RWPE1 (cell line): ENCODE data around the gene DNMBP.
"Not testable (repeated sequence)": the region's sequence is repeated elsewhere in the genome, so short reads cannot be mapped to it uniquely, and the experiment has no call there.

Experiments
- CTCF ChIA-PET: fragments of 350-600 bp; sonication (Branson Sonifier 250); formaldehyde crosslinking; extraction: SDS; loops from one replicate; lab custom pipeline; 2021; lab: Yijun Ruan, JAX
- POLR2A ChIA-PET: fragments of 400-600 bp; formaldehyde crosslinking; extraction: SDS; loops from one replicate; lab custom pipeline; 2020; ENCODE audit warnings: antibody characterized with exemption; ENCODE audit not compliant: low non-redundant PET; lab: Yijun Ruan, JAX
- DNase-seq: peaks from one replicate; pipeline ENCODE4 v3.0.0; 2012; ENCODE audit warnings: low spot score
- H3K27ac ChIP-seq: fragments of 450-650 bp; 2 replicates; pipeline ENCODE4 v1.5.1; 2017
- TF ChIP-seq, protein P1 (sequence below): fragments of 450-650 bp; conservative IDR thresholded peaks from 2 replicates; pipeline ENCODE4 v1.5.1; 2017; ENCODE audit warnings: low read depth, mild to moderate bottlenecking

The DNMBP gene

DNA sequence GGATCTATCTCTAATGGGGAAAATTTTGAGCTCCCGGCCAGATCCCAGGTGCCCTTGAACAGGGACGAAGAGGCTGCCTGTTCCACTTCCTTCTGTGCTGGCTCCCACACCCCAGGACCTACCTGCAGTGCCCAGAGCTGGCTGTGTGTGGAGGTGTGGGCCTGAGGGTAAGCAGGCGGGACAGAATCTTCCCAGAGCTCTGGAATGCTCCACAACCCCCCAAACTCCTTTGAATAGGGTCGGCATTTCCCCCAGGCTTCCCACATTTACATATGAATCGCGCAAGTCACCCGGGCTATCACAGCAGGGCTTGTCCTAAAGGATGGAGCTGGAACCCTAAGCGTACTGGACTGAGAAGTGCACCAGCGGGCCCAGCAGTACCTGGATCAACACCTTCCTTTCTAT is 95.9 kb downstream of the DNMBP start:
- CTCF ChIA-PET, result interaction anchor here (0.6 to 1.4 kb wide), 3 partner anchors 17 to 132 kb away, joined by 3 to 8 read pairs (median 3); no protein-coding TSS in a partner anchor
- TF ChIP-seq, protein P1, sequence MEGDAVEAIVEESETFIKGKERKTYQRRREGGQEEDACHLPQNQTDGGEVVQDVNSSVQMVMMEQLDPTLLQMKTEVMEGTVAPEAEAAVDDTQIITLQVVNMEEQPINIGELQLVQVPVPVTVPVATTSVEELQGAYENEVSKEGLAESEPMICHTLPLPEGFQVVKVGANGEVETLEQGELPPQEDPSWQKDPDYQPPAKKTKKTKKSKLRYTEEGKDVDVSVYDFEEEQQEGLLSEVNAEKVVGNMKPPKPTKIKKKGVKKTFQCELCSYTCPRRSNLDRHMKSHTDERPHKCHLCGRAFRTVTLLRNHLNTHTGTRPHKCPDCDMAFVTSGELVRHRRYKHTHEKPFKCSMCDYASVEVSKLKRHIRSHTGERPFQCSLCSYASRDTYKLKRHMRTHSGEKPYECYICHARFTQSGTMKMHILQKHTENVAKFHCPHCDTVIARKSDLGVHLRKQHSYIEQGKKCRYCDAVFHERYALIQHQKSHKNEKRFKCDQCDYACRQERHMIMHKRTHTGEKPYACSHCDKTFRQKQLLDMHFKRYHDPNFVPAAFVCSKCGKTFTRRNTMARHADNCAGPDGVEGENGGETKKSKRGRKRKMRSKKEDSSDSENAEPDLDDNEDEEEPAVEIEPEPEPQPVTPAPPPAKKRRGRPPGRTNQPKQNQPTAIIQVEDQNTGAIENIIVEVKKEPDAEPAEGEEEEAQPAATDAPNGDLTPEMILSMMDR, result no peak
- DNase-seq, result no peak
- POLR2A ChIA-PET, result no interaction called here
- peak overlapping the region; percentile 27; the same call in 1 of the 2 replicates for H3K27ac ChIP-seq

DNA sequence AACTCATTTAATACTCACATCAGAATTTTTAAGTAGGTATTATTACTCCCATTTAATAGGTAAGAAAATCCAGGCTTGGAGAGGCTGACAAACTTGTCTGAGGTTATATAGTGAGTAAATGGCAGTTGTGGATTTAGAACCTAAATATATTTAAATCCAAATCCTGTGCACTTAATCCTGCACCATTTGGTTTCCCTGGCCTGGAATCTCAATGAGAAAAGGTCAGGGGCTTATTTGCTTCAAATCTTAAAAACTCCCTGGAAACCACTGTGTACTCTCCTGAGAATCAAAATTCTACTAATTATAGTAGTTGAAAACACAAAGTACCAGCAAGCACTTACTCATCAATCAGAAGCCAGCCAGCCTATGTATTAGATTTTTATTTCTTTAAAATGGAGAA is 97.7 kb downstream of the DNMBP start:
- no peak for DNase-seq
- ChIA-PET CTCF (interaction anchor here (0.7 kb wide), 1 partner anchor 12 kb away, joined by 3 read pairs; no protein-coding TSS in a partner anchor), POLR2A (no interaction called here)
- TF ChIP-seq, protein P1, result no peak
- no peak overlapping the region for H3K27ac ChIP-seq

DNA sequence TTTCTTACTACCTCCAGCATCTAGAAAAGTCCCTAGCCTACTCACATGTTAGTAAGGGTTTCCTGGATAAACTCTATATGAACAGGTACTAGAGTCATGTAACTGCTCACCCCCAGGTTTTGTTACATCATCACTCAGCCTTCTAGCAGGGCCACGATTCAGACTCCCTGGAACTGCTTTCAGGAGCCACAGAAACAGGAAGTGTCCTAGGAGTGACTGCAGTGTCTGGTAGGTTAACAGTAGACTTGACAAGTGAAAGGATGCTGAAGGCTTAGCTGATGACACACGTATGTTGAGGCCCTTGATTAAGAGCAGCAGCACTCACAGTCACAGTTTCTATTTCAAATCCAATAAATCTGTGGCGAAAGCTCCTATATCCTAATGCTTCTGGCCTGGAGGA is 101.2 kb downstream of the DNMBP start:
- no peak overlapping the region for H3K27ac ChIP-seq
- TF ChIP-seq, protein P1, result no peak
- POLR2A ChIA-PET, result no interaction called here
- CTCF ChIA-PET, result interaction anchor here (1.0 to 5.0 kb wide), 2 partner anchors 101 to 137 kb away, joined by 3 to 44 read pairs; partner anchors contain the start of gene DNMBP
- no peak for DNase-seq

DNA sequence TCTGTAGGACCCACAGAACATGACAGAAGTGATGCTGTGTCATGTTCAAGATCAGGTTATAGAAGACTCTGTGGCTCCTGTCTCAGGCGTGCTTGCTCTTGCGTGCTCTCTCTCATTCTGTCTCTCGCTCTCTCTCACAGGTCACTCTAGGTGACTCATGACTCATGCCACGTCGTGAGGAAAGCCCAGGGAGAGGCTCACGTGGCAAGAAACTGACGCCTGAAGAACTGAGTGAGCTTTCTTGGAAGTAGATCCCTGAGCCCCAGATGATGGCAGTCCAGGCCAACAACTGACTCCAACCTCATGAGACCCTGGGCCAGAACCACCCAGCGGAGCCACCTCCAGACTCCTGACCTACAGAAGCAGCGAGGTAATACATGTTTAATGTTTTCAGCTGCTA is 103.3 kb downstream of the DNMBP start:
- ChIA-PET POLR2A (interaction anchor here (1.0 to 1.6 kb wide), 4 partner anchors 20 to 140 kb away, joined by 4 to 6 read pairs (median 4); no protein-coding TSS in a partner anchor), CTCF (interaction anchor here (0.6 to 5.0 kb wide), 25 partner anchors 9 to 1860 kb away, joined by 3 to 44 read pairs (median 3); partner anchors contain the start of gene DNMBP)
- peak; percentile 97 for DNase-seq
- TF ChIP-seq, protein P1, result peak; percentile 60
- H3K27ac ChIP-seq, result peak overlapping the region; percentile 79

DNA sequence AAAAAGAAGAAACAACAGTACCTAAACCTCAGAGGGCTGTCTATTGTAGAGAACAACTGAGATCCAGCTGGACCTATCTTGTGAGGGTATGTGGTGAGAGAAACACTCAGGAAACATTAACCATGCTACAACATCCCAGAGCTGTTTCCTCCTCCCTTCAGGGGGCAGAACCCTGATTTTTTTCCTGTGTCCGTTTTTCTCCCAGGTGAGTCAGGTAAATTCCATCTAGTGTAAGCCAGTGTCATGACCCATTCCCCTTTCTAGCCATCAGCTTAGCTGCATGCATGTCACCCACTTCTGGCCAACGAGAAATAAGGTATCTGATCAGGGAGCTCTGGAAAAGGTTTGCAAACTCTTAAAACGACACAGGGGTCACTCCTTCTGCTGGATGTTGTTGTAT is 103.8 kb downstream of the DNMBP start:
- peak overlapping the region; percentile 79 for H3K27ac ChIP-seq
- peak; percentile 70 for DNase-seq
- POLR2A ChIA-PET, result interaction anchor here (1.0 to 1.6 kb wide), 4 partner anchors 21 to 140 kb away, joined by 4 to 6 read pairs (median 4); no protein-coding TSS in a partner anchor
- CTCF ChIA-PET, result interaction anchor here (0.6 to 5.0 kb wide), 23 partner anchors 9 to 1860 kb away, joined by 3 to 44 read pairs (median 3); partner anchors contain the start of gene DNMBP
- TF ChIP-seq, protein P1, result no peak

DNA sequence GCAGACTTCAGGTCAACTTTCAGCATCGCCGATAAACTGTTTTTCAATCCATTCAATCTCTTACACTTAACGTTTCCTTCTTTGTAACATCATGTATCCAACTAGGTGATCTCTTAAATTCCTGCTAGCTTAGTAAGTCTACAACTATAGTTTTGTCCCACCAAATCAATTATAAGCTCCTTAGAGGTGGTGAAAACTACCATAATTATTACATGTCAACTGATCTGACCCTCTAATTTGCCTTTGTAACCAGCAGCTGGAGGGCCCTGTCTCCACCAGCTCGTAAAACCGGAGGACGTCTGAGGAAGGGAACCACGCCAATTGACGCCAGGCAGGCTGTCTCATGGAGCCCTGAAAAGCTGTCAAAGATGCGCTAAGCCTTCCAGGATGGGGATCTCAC is 113.9 kb downstream of the DNMBP start:
- CTCF ChIA-PET, result no interaction called here
- no peak for DNase-seq
- TF ChIP-seq, protein P1, result no peak
- no peak overlapping the region for H3K27ac ChIP-seq
- POLR2A ChIA-PET, result no interaction called here

DNA sequence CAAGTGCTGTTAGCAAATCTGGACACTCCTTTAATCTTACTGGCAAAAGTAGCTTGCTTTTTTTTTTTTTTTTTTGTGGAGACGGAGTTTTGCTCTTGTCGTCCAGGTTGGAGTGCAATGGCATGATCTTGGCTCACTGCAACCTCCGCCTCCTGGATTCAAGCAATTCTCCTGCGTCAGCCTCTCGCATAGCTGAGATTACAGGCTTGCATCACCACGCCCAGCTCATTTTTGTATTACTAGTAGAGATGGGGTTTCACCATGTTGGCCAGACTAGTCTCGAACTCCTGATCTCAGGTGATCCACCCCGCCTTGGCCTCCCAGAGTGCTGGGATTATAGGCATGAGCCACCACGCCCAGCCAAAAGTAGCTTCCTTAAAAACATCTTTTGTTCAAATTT is 114.7 kb downstream of the DNMBP start:
- POLR2A ChIA-PET, result interaction anchor here (0.6 kb wide), 1 partner anchor 116 kb away, joined by 4 read pairs; no protein-coding TSS in a partner anchor
- H3K27ac ChIP-seq, DNase-seq: not testable (repeated sequence)
- CTCF ChIA-PET, result interaction anchor here (1.0 kb wide), 1 partner anchor 151 kb away, joined by 4 read pairs; no protein-coding TSS in a partner anchor
